Measurements from ENCODE around the gene KLHL8.

DNA sequence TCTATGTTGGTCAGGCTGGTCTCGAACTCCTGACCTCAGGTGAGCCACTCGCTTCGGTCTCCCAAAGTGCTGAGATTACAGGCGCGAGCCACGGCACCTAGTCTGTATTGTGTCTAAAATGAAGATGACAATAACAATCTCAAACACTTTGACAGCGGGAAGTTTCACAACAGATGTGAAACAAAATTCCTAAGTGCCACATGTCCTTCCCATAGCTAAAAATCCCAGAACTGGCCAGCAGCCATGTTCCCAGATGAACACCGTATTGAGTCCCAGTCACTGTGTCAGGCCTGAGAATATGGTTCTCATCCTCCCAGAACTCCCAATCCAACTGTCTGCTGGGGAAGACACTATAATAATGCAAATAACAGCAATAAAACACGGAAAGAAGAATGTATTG is 16.4 kb upstream of the KLHL8 start:
- TF ChIP-seq, protein P1, sequence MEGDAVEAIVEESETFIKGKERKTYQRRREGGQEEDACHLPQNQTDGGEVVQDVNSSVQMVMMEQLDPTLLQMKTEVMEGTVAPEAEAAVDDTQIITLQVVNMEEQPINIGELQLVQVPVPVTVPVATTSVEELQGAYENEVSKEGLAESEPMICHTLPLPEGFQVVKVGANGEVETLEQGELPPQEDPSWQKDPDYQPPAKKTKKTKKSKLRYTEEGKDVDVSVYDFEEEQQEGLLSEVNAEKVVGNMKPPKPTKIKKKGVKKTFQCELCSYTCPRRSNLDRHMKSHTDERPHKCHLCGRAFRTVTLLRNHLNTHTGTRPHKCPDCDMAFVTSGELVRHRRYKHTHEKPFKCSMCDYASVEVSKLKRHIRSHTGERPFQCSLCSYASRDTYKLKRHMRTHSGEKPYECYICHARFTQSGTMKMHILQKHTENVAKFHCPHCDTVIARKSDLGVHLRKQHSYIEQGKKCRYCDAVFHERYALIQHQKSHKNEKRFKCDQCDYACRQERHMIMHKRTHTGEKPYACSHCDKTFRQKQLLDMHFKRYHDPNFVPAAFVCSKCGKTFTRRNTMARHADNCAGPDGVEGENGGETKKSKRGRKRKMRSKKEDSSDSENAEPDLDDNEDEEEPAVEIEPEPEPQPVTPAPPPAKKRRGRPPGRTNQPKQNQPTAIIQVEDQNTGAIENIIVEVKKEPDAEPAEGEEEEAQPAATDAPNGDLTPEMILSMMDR (IDR thresholded peaks at IDR 0.05) = no peak
- no peak for TF ChIP-seq POLR2A (IDR thresholded peaks at IDR 0.05)
